Fibroblast of lung (primary cell): Measurements from ENCODE around the gene PNMA1. TPM values are rescaled to one million over a fixed set of nuclear protein-coding genes. Genes with fewer than 3 reads are reported as not detected.
A peak's percentile ranks its signal among the peaks of the same experiment; 100 is the strongest.

Experiments
- DNase-seq, 2 donors: peaks; one replicate each; pipeline versions ENCODE4 v3.0.0 to v3.0.0-alpha.2; 2010; ENCODE audit warnings: low read depth in 2 of 2
- H2AFZ ChIP-seq: 2 replicates; pipeline ENCODE4 v1.5.1; 2012; ENCODE audit warnings: low read length, control low read depth, inconsistent platforms
- H3K27ac ChIP-seq: 2 replicates; pipeline ENCODE4 v1.5.1; 2011; ENCODE audit warnings: low read length, control low read depth; ENCODE audit not compliant: insufficient read depth
- H3K27me3 ChIP-seq: 2 replicates; pipeline ENCODE4 v1.5.1; 2011; ENCODE audit warnings: mild to moderate bottlenecking, low read length; ENCODE audit not compliant: control insufficient read depth, insufficient read depth
- H3K36me3 ChIP-seq: 2 replicates; pipeline ENCODE4 v1.5.1; 2011; ENCODE audit warnings: low read length; ENCODE audit not compliant: control insufficient read depth, insufficient read depth
- H3K4me1 ChIP-seq: 2 replicates; pipeline ENCODE4 v1.5.1; 2011; ENCODE audit warnings: low read length; ENCODE audit not compliant: control insufficient read depth, insufficient read depth; ENCODE audit errors: extremely low read depth
- H3K4me2 ChIP-seq: 2 replicates; pipeline ENCODE4 v1.5.1; 2011; ENCODE audit warnings: low read length, control low read depth; ENCODE audit not compliant: insufficient read depth; ENCODE audit errors: extremely low read depth
- H3K4me3 ChIP-seq, 4 experiments: fragments of 200-600 bp in 1 of 4; sonication (generic) in 1 of 4; replicated peaks in 1 of 4; 2 replicates each; pipeline ENCODE4 v1.5.1; 2011 to 2016; ENCODE audit warnings: low read length in 4 of 4, low read depth in 3 of 4, mild to moderate bottlenecking in 3 of 4, control low read depth in 2 of 4, inconsistent platforms in 1 of 4, mixed read lengths in 1 of 4; ENCODE audit not compliant: insufficient read depth in 1 of 4; ENCODE audit errors: control extremely low read depth in 1 of 4
- H3K79me2 ChIP-seq: 2 replicates; pipeline ENCODE4 v1.5.1; 2012; ENCODE audit warnings: mild to moderate bottlenecking, low read length, inconsistent platforms; ENCODE audit not compliant: control insufficient read depth, insufficient read depth
- H3K9ac ChIP-seq: 2 replicates; pipeline ENCODE4 v1.5.1; 2011; ENCODE audit warnings: mild to moderate bottlenecking, low read length, control low read depth; ENCODE audit not compliant: insufficient read depth
- H3K9me3 ChIP-seq: 2 replicates; pipeline ENCODE4 v1.5.1; 2012; ENCODE audit warnings: low read depth, low read length; ENCODE audit not compliant: control insufficient read depth, insufficient read depth
- H4K20me1 ChIP-seq: 2 replicates; pipeline ENCODE4 v1.5.1; 2011; ENCODE audit warnings: low read length; ENCODE audit not compliant: control insufficient read depth, insufficient read depth; ENCODE audit errors: extremely low read depth
- EZH2 ChIP-seq: IDR thresholded peaks from 2 replicates; pipeline ENCODE4 v1.5.1; 2012; ENCODE audit warnings: low read length, control low read depth, mild to moderate bottlenecking; ENCODE audit errors: missing control alignments
- polyA plus RNA-seq, 2 donors: library from polyadenylated mRNA; depleted of rRNA in 1 of 2; stranded (reverse) in 1 of 2; unstranded in 1 of 2; fragments of >200 nt; gene quantifications; 2 replicates each; pipeline ENCODE4 v1.2.1, GENCODE V29; 2011 to 2012; ENCODE audit warnings: missing spikeins in 1 of 2
- total RNA-seq: library from RNA; depleted of rRNA; stranded (reverse); fragments of >200 nt; gene quantifications from 2 replicates; pipeline ENCODE4 v1.2.1, GENCODE V29; 2014
- TF ChIP-seq, protein P1 (sequence below), 2 donors: IDR thresholded peaks in 1 of 2; conservative IDR thresholded peaks in 1 of 2; 1 replicate in 1 of 2; 2 replicates in 1 of 2; pipeline ENCODE4 v1.5.1; 2011 to 2012; ENCODE audit warnings: low read length in 2 of 2, control low read depth in 1 of 2, inconsistent platforms in 1 of 2, low read depth in 1 of 2, mild to moderate bottlenecking in 1 of 2

PNMA1 gene
- total and polyA plus RNA-seq, 2 donors (not counting 1 experiment from before 2014, with no cell fraction given) = 19.5 to 44.5 TPM

DNA sequence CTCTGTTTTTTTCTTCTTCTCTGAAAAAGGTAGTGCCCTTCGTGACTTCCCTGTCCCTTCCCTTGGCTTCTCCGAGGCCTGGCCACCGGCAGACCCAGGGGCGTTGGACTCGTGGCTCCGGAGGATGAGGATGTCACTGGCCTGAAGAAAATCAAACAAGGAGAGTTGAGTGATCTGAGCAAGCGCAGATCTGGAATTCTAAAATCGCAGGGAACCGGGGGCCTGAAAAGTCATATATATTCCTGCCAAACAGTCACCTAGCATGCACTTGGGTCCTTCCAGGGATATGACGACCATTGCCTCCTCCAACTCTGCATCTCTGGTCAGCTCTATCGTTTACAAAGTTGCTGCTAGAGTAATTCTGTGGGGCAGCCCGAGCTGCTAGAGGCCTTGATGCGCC lies 5.2 kb upstream of the PNMA1 start:
- Histone ChIP-seq H3K4me2 (no peak overlapping the region), H3K9me3 (no peaks in the 10 kb centered on the region), H3K79me2 (peaks cover 5% of the 10 kb centered on the region), H3K27ac (no peak overlapping the region), H4K20me1 (no peaks in the 10 kb centered on the region), H2AFZ (no peak overlapping the region), H3K36me3 (peaks cover 35% of the 10 kb centered on the region), H3K9ac (no peak overlapping the region), H3K27me3 (no peaks in the 10 kb centered on the region), H3K4me3 (no peak overlapping the region), H3K4me1 (peaks cover 11% of the 10 kb centered on the region)
- TF ChIP-seq, protein P1, sequence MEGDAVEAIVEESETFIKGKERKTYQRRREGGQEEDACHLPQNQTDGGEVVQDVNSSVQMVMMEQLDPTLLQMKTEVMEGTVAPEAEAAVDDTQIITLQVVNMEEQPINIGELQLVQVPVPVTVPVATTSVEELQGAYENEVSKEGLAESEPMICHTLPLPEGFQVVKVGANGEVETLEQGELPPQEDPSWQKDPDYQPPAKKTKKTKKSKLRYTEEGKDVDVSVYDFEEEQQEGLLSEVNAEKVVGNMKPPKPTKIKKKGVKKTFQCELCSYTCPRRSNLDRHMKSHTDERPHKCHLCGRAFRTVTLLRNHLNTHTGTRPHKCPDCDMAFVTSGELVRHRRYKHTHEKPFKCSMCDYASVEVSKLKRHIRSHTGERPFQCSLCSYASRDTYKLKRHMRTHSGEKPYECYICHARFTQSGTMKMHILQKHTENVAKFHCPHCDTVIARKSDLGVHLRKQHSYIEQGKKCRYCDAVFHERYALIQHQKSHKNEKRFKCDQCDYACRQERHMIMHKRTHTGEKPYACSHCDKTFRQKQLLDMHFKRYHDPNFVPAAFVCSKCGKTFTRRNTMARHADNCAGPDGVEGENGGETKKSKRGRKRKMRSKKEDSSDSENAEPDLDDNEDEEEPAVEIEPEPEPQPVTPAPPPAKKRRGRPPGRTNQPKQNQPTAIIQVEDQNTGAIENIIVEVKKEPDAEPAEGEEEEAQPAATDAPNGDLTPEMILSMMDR (conservative IDR thresholded peaks at IDR 0.05 in 1 of 2, IDR thresholded peaks at IDR 0.05 in 1 of 2; ENCODE audit: low read depth in 1 of 2, low read length in 2 of 2) = no peak
- TF ChIP-seq EZH2 = no peak
- no peak for DNase-seq

DNA sequence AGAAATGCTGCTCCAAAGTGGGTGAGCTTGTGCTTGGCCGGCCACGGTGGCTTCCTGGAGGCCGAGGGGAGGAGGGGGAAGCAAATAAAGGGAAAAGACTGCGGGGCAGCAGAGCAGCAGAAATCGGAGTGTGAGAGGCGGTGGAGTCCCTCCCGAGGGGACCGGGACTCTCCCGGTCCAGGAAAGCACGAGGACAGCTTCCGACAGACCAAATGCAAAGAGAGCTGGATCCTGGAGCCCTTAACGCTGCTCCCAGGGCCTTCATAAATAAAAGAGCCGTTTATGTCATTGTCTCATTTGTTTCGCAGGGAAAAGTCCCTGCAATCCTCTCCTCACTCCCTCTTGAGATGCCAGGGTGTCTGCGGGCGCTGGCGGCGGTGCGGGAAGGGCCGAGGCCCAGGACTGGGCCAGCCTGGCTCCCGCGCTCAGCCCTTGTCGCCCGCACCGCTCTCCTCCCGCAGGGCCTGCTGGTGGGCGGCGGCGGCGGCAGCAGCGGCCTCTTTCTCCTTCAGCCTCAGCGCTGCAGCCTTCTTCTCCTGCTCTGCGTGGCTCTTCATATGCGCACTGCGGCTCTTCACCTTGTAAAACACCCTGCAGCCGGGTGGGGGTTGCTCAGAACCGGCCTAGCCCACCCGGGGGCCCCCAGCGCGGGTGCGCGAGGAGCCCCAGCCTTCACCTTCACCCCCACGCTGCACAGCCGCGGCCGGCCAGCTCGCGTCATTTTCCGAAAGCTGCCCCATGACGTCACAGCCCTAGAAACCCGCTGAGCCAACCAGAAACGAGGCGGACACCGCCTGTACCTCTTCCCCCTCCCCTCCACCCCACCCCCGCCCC lies 4.5 kb upstream of the PNMA1 start:
- no peak for DNase-seq
- Histone ChIP-seq H3K4me2 (no peak overlapping the region), H4K20me1 (no peaks in the 10 kb centered on the region), H3K4me1 (peaks cover 7% of the 10 kb centered on the region), H3K4me3 (no peak overlapping the region), H3K27me3 (no peaks in the 10 kb centered on the region), H3K79me2 (peaks cover 7% of the 10 kb centered on the region), H2AFZ (no peak overlapping the region), H3K27ac (no peak overlapping the region), H3K9me3 (no peaks in the 10 kb centered on the region), H3K36me3 (peaks cover 35% of the 10 kb centered on the region), H3K9ac (no peak overlapping the region)
- TF ChIP-seq, protein P1 (conservative IDR thresholded peaks at IDR 0.05 in 1 of 2, IDR thresholded peaks at IDR 0.05 in 1 of 2; ENCODE audit: low read depth in 1 of 2, low read length in 2 of 2) = no peak
- no peak for TF ChIP-seq EZH2

DNA sequence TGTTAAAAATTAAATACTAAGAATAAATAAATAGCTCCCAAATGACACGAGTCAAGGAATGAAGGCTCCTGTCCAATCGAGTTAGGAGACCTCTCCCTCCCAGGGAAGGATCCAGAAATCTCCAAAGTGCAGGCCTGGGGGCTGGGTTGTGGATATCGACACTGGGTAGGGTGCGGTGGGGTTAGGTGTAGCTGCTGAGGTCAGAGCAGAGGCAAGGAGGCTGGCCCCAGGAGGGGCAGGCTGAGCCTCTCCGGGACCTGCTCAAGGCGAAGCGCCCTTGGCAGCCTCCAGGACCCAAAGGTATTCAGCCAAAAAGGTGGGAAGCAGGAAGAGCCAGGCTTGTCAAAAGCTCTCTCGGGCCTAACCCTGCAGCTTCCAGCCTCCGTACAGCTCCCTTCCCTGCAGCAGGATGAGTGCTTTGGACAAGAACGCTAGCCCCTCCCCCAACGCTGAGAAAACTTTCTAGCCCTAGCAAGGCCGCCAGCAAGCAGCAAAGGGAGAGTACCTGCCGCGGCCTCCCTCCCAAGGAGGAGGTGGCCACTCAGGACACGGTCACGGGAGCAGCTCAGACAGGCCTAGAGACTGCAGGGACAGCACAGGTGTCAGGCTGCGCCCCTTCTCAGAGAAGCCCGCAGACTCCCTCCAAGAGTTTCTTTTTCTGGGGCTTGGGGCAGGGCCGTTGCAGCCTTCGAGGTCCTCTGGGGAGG lies 3.7 kb upstream of the PNMA1 start:
- peaks cover 14% of the 10 kb centered on the region for H3K79me2 ChIP-seq
- H3K36me3 ChIP-seq = peaks cover 35% of the 10 kb centered on the region
- H3K4me1 ChIP-seq = peaks cover 5% of the 10 kb centered on the region
- H3K9ac ChIP-seq = no peak overlapping the region
- no peak overlapping the region for H3K4me3 ChIP-seq
- H4K20me1 ChIP-seq = no peaks in the 10 kb centered on the region
- H3K27ac ChIP-seq = no peak overlapping the region
- H2AFZ ChIP-seq = no peak overlapping the region
- H3K27me3 ChIP-seq = no peaks in the 10 kb centered on the region
- no peak overlapping the region for H3K4me2 ChIP-seq
- TF ChIP-seq, protein P1 (conservative IDR thresholded peaks at IDR 0.05 in 1 of 2, IDR thresholded peaks at IDR 0.05 in 1 of 2; ENCODE audit: low read depth in 1 of 2, low read length in 2 of 2) = no peak
- no peak for TF ChIP-seq EZH2
- no peaks in the 10 kb centered on the region for H3K9me3 ChIP-seq
- DNase-seq = peak; percentile 59 to 60
